ENCODE data around the gene SLITRK1.

SLITRK1 gene

DNA sequence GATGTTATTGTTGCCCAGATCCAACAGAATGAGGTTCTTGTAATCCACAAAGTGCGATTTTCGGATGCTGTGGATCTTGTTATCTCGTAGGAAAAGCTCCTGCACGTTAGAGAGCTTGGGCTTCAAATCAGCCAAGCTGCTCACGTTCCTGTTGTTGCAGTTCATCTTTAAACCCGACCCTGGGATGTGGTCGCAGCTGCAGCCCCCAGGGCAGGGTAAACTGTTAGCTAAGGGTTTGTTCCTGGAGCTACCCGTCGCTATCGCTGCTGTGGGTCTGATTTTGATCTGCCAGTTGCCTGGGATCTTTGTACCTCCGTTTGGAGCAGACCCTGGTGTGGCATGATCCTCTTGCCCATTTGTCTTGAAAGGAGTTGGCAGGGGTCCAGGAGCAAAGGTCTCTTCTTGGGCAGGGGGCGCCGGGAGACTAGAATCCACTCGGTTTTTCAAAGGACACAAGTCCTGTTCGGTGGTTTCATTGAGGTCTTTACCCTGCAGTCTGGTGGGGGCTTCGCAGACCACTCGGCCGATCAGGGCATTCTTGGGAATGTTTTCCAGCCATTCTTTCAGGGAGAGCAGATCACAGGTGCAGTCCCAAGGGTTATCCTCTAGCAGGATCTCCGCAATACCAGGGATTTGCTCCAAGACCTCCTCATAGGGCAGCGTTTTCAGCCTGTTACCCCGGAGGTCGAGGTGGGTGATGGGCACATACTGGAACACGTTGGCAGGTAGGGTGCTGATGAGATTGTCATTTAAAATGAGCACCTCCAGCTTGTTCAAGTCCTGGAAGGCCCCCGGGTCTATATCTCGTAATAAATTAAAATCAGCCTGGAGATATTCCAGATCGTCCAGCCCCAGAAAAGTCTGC, 1.8 kb downstream of the SLITRK1 start:
- DNase-seq, result no peak
- no peaks in the 10 kb centered on the region for H3K9me3 ChIP-seq (replicated peaks; ENCODE audit: insufficient read depth, low read length)
- H2AFZ ChIP-seq (ENCODE audit: low read length), result no peak overlapping the region
- H3K36me3 ChIP-seq (replicated peaks; ENCODE audit: insufficient read depth, low read length), result no peaks in the 10 kb centered on the region
- no peaks in the 10 kb centered on the region for H3F3A ChIP-seq (ENCODE audit: insufficient read depth, low read length)
- no peak overlapping the region for H3K4me3 ChIP-seq (ENCODE audit: low read length)
- TF ChIP-seq EZH2phosphoT487 (IDR thresholded peaks at IDR 0.05; ENCODE audit: low read length) (no peak), EZH2 (optimal IDR thresholded peaks at IDR 0.05; ENCODE audit: low read depth, low read length) (no peak), CTCF (IDR thresholded peaks at IDR 0.05; ENCODE audit: low read length) (no peak)
- H3K9ac ChIP-seq (ENCODE audit: low read length), result no peak overlapping the region
- no peaks in the 10 kb centered on the region for H3K79me2 ChIP-seq (ENCODE audit: low read length)
- no peak overlapping the region for H3K27ac ChIP-seq (ENCODE audit: low read length)
- H3K27me3 ChIP-seq (replicated peaks; ENCODE audit: insufficient read depth, low read length), result no peaks in the 10 kb centered on the region
- no peaks in the 10 kb centered on the region for H3K4me1 ChIP-seq (ENCODE audit: low read length)
- no peaks in the 10 kb centered on the region for H4K20me1 ChIP-seq (ENCODE audit: insufficient read depth, low read length)
- no peaks in the 10 kb centered on the region for H3K9me2 ChIP-seq (replicated peaks; ENCODE audit: insufficient read depth, low read length)
- no peak overlapping the region for H3K4me2 ChIP-seq (ENCODE audit: low read depth, low read length)

DNA sequence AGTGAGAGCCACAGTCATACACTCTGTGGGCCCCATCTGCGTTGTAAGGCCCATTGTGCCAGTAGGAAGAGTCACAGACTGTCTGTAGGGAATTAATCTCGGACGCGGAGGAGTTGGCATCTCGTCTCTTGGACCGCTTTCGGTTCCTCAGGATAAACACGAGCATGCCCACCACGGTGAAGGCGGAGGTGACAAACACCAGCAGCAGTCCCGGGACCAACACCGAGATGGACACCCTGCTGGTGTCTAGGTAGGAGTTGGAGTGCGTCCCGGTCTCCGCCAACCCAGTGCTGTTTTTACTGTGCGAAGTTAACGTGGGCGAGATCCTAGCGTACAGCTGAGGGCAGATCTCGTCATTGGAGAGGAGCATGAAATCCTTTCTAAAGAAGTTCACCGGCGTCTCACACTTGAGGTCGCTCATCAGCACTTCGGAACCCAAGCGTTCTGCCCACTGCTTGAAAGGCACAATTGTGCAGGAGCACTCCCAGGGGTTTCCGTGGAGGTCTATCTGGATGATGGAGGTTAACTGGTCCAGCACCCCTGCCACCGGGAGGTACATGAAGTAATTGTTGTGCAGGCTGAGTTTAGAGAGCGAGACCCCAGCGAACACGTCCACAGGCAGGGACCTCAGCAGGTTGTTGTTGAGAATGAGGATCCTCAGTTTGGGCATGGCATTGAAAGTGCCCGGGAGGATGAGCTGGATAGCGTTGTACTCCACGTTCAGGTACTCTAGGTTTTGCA, 2.7 kb downstream of the SLITRK1 start:
- Histone ChIP-seq H3K4me3 (ENCODE audit: low read length) (no peak overlapping the region), H3K4me2 (ENCODE audit: low read depth, low read length) (no peak overlapping the region), H2AFZ (ENCODE audit: low read length) (no peak overlapping the region)

DNA sequence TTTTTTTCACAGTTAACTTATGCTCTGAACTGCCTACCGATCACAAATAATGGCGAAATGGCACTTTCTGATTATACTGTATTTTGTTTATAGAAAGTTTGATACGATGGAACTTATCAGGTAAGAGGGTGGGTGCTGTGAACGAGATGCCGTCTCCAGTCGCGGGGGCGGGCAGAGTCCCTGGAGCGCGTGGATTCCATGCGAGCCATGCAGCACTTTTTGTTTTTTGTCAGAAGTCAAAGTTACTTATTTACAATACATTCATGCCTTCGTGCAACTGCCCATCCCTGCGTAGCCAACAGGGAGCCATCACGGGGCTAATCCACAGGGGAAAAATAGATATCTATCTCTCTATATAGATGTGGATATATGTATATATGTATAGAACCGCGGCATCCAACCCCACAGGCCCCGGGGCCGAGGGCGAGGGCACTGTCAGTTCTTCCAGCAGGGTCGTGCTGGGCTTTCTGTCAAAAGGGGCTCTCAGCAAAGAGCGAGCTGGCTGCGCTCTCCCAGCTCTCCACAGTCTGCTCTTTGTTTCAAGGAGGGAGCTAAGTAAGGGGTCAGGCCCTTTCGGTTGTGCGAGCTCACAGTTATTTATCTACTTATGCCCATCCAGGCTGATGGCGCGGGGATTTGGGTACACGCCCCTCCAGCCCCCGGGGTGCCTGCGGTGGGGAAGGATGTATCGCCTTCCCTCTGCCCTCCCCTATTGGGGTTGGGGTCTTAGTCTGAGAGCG, 3.4 kb downstream of the SLITRK1 start:
- Histone ChIP-seq H3K9me3 (replicated peaks; ENCODE audit: insufficient read depth, low read length) (no peaks in the 10 kb centered on the region), H3K9me2 (replicated peaks; ENCODE audit: insufficient read depth, low read length) (no peaks in the 10 kb centered on the region), H3K4me3 (ENCODE audit: low read length) (no peak overlapping the region), H3K36me3 (replicated peaks; ENCODE audit: insufficient read depth, low read length) (no peaks in the 10 kb centered on the region), H3K79me2 (ENCODE audit: low read length) (no peaks in the 10 kb centered on the region), H3F3A (ENCODE audit: insufficient read depth, low read length) (no peaks in the 10 kb centered on the region), H3K27me3 (replicated peaks; ENCODE audit: insufficient read depth, low read length) (no peaks in the 10 kb centered on the region), H4K20me1 (ENCODE audit: insufficient read depth, low read length) (no peaks in the 10 kb centered on the region), H3K4me2 (ENCODE audit: low read depth, low read length) (no peak overlapping the region), H3K9ac (ENCODE audit: low read length) (no peak overlapping the region), H3K4me1 (ENCODE audit: low read length) (no peaks in the 10 kb centered on the region), H2AFZ (ENCODE audit: low read length) (no peak overlapping the region), H3K27ac (ENCODE audit: low read length) (no peak overlapping the region)
- TF ChIP-seq EZH2 (optimal IDR thresholded peaks at IDR 0.05; ENCODE audit: low read depth, low read length) (no peak), CTCF (IDR thresholded peaks at IDR 0.05; ENCODE audit: low read length) (no peak), EZH2phosphoT487 (IDR thresholded peaks at IDR 0.05; ENCODE audit: low read length) (no peak)
- DNase-seq, result no peak

More for the DNA sequence above, 2.7 kb downstream of the SLITRK1 start:
- Histone ChIP-seq H3K9me2 (replicated peaks; ENCODE audit: insufficient read depth, low read length) (no peaks in the 10 kb centered on the region), H3K9me3 (replicated peaks; ENCODE audit: insufficient read depth, low read length) (no peaks in the 10 kb centered on the region), H3K36me3 (replicated peaks; ENCODE audit: insufficient read depth, low read length) (no peaks in the 10 kb centered on the region), H3K79me2 (ENCODE audit: low read length) (no peaks in the 10 kb centered on the region), H3K9ac (ENCODE audit: low read length) (no peak overlapping the region), H4K20me1 (ENCODE audit: insufficient read depth, low read length) (no peaks in the 10 kb centered on the region), H3F3A (ENCODE audit: insufficient read depth, low read length) (no peaks in the 10 kb centered on the region), H3K27me3 (replicated peaks; ENCODE audit: insufficient read depth, low read length) (no peaks in the 10 kb centered on the region), H3K27ac (ENCODE audit: low read length) (no peak overlapping the region), H3K4me1 (ENCODE audit: low read length) (no peaks in the 10 kb centered on the region)
- DNase-seq, result no peak
- TF ChIP-seq CTCF (IDR thresholded peaks at IDR 0.05; ENCODE audit: low read length) (no peak), EZH2phosphoT487 (IDR thresholded peaks at IDR 0.05; ENCODE audit: low read length) (no peak), EZH2 (optimal IDR thresholded peaks at IDR 0.05; ENCODE audit: low read depth, low read length) (no peak)

All from MM.1S (cell line).